Astrocyte (in vitro differentiated cells and primary cell): ENCODE measurements around the gene USF3. TPM values are rescaled to one million over a fixed set of nuclear protein-coding genes. Genes with fewer than 3 reads are reported as not detected.

ENCODE experiments used
- DNase-seq: peaks from one replicate; pipeline ENCODE4 v3.0.0-alpha.2; 2010; ENCODE audit warnings: low read depth
- FAIRE-seq: peaks from 2 replicates; lab custom pipeline; 2011; peaks lifted over from hg19 to GRCh38; lab: Jason Lieb, UNC
- H2AFZ ChIP-seq: 2 replicates; pipeline ENCODE4 v1.6.0; 2012; ENCODE audit warnings: low read depth, low read length, inconsistent platforms
- H3K27ac ChIP-seq: 2 replicates; pipeline ENCODE4 v1.5.1; 2011; ENCODE audit warnings: low read depth, low read length, inconsistent platforms
- H3K27me3 ChIP-seq: 2 replicates; pipeline ENCODE4 v1.6.0; 2011; ENCODE audit warnings: low read length, inconsistent platforms; ENCODE audit not compliant: insufficient read depth
- H3K36me3 ChIP-seq: 2 replicates; pipeline ENCODE4 v1.5.1; 2011; ENCODE audit warnings: low read length, inconsistent platforms; ENCODE audit not compliant: insufficient read depth
- H3K4me1 ChIP-seq: 2 replicates; pipeline ENCODE4 v1.5.1; 2011; ENCODE audit warnings: low read length, inconsistent platforms; ENCODE audit not compliant: insufficient read depth
- H3K4me2 ChIP-seq: 2 replicates; pipeline ENCODE4 v1.6.0; 2012; ENCODE audit warnings: low read length, inconsistent platforms
- H3K4me3 ChIP-seq: 2 replicates; pipeline ENCODE4 v1.5.1; 2011; ENCODE audit warnings: low read depth, mild to moderate bottlenecking, low read length, inconsistent platforms; ENCODE audit not compliant: insufficient read depth
- H3K79me2 ChIP-seq: 2 replicates; pipeline ENCODE4 v1.6.0; 2012; ENCODE audit warnings: mild to moderate bottlenecking, low read length, inconsistent platforms; ENCODE audit not compliant: insufficient read depth
- H3K9ac ChIP-seq: 2 replicates; pipeline ENCODE4 v1.6.0; 2012; ENCODE audit warnings: mild to moderate bottlenecking, low read length, inconsistent platforms
- H3K9me3 ChIP-seq: 2 replicates; pipeline ENCODE4 v1.5.1; 2012; ENCODE audit warnings: low read depth, mild to moderate bottlenecking, low read length, inconsistent platforms; ENCODE audit not compliant: insufficient read depth
- H4K20me1 ChIP-seq: 2 replicates; pipeline ENCODE4 v1.6.0; 2012; ENCODE audit warnings: low read length, inconsistent platforms; ENCODE audit not compliant: insufficient read depth
- H3K27ac Mint-ChIP-seq: one replicate; pipeline ENCODE4 v1.8.0; 2021; ENCODE audit warnings: mild to moderate bottlenecking, mixed read lengths; ENCODE audit not compliant: unreplicated experiment
- H3K27me3 Mint-ChIP-seq: one replicate; pipeline ENCODE4 v1.8.0; 2021; ENCODE audit warnings: low read depth, mixed read lengths; ENCODE audit not compliant: unreplicated experiment
- H3K36me3 Mint-ChIP-seq: one replicate; pipeline ENCODE4 v1.8.0; 2021; ENCODE audit warnings: low read depth, mixed read lengths; ENCODE audit not compliant: unreplicated experiment
- H3K4me1 Mint-ChIP-seq: one replicate; pipeline ENCODE4 v1.8.0; 2021; ENCODE audit warnings: low read depth, mixed read lengths; ENCODE audit not compliant: unreplicated experiment
- H3K4me3 Mint-ChIP-seq: one replicate; pipeline ENCODE4 v1.8.0; 2021; ENCODE audit warnings: mild to moderate bottlenecking, moderate library complexity, mixed read lengths; ENCODE audit not compliant: unreplicated experiment
- H3K9me3 Mint-ChIP-seq: one replicate; pipeline ENCODE4 v1.8.0; 2021; ENCODE audit warnings: mild to moderate bottlenecking, mixed read lengths; ENCODE audit not compliant: unreplicated experiment
- EZH2 ChIP-seq: IDR thresholded peaks from 2 replicates; pipeline ENCODE4 v1.6.1; 2012; ENCODE audit warnings: mild to moderate bottlenecking, low read length, inconsistent platforms; ENCODE audit not compliant: insufficient read depth
- total RNA-seq: library from RNA; stranded (reverse); gene quantifications from 2 replicates; pipeline ENCODE4 v1.2.1, GENCODE V29; 2021
- TF ChIP-seq, protein P1 (sequence below): IDR thresholded peaks from 2 replicates; pipeline ENCODE4 v1.5.1; 2011; ENCODE audit warnings: low read depth, mild to moderate bottlenecking, inconsistent platforms, low read length, moderate library complexity; ENCODE audit not compliant: insufficient read depth

Gene USF3
- total RNA-seq, 1 donor from 2014 or later: 11.8 TPM

DNA sequence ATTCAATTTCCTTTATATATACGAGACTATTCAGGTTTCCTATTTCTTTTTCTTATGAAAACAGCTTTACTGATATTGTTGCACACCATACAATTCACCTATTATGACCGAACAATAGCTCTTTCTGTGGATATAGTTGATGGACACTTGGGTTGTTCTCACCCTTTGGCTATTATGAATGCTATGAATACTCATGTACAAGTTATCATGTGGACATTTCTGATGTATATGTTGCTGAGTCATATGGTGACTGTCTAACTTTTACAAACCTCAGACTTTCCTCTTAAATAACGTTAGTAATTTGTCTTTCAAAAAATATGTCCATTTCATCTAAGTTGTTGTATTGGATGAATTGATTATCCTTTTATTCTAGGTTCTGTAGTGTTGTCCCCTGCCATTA lies 15.7 kb upstream of the USF3 start:
- Mint-ChIP-seq H3K36me3 (peaks cover 2% of the 10 kb centered on the region), H3K9me3 (no peaks in the 10 kb centered on the region), H3K4me3 (no peak overlapping the region), H3K4me1 (peaks cover 9% of the 10 kb centered on the region), H3K27ac (peak overlapping the region; percentile 13), H3K27me3 (no peaks in the 10 kb centered on the region)
- no peak overlapping the region for H3K9ac ChIP-seq
- no peaks in the 10 kb centered on the region for H4K20me1 ChIP-seq
- no peaks in the 10 kb centered on the region for H3K9me3 ChIP-seq
- no peak for TF ChIP-seq EZH2
- TF ChIP-seq, protein P1, sequence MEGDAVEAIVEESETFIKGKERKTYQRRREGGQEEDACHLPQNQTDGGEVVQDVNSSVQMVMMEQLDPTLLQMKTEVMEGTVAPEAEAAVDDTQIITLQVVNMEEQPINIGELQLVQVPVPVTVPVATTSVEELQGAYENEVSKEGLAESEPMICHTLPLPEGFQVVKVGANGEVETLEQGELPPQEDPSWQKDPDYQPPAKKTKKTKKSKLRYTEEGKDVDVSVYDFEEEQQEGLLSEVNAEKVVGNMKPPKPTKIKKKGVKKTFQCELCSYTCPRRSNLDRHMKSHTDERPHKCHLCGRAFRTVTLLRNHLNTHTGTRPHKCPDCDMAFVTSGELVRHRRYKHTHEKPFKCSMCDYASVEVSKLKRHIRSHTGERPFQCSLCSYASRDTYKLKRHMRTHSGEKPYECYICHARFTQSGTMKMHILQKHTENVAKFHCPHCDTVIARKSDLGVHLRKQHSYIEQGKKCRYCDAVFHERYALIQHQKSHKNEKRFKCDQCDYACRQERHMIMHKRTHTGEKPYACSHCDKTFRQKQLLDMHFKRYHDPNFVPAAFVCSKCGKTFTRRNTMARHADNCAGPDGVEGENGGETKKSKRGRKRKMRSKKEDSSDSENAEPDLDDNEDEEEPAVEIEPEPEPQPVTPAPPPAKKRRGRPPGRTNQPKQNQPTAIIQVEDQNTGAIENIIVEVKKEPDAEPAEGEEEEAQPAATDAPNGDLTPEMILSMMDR: no peak
- H3K79me2 ChIP-seq: no peaks in the 10 kb centered on the region
- H3K4me2 ChIP-seq: no peak overlapping the region
- no peaks in the 10 kb centered on the region for H3K27me3 ChIP-seq
- H3K27ac ChIP-seq: no peak overlapping the region
- DNase-seq: peak; percentile 10
- H2AFZ ChIP-seq: no peak overlapping the region
- no peak for FAIRE-seq
- no peaks in the 10 kb centered on the region for H3K36me3 ChIP-seq
- no peaks in the 10 kb centered on the region for H3K4me1 ChIP-seq
- no peak overlapping the region for H3K4me3 ChIP-seq

GRCh38 chr3:113707835-113708234 lies 11.4 kb upstream of the USF3 start:
- no peak for DNase-seq
- Histone ChIP-seq H2AFZ (no peak overlapping the region), H3K79me2 (no peaks in the 10 kb centered on the region), H3K9me3 (no peaks in the 10 kb centered on the region), H3K27me3 (no peaks in the 10 kb centered on the region), H3K4me1 (no peaks in the 10 kb centered on the region), H4K20me1 (no peaks in the 10 kb centered on the region), H3K9ac (no peak overlapping the region), H3K36me3 (no peaks in the 10 kb centered on the region), H3K4me3 (no peak overlapping the region), H3K27ac (no peak overlapping the region), H3K4me2 (no peak overlapping the region)
- FAIRE-seq: no peak
- Mint-ChIP-seq H3K36me3 (no peaks in the 10 kb centered on the region), H3K4me1 (peaks cover 9% of the 10 kb centered on the region), H3K27me3 (no peaks in the 10 kb centered on the region), H3K27ac (no peak overlapping the region), H3K9me3 (no peaks in the 10 kb centered on the region), H3K4me3 (no peak overlapping the region)
- TF ChIP-seq EZH2: no peak
- TF ChIP-seq, protein P1: no peak

DNA sequence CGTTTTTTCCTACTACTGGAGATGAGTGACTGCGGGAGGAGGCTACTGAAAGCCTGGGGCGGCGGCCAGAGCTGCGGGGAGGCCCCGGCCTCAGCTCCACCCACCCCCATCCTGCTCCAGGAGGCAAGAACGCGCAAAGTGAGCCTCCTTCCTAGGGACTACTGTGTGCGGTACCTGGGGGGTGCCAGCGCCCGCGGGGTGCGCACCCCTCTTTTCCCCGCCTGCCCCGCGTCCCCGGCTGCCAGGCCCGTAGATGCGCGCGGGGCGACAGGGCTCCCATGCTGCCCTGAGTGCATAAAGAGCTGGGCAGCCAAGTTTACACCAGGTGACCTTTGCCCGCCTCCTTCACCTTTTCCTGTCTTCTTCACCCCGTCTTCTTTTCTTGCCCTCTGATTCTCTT lies 2.5 kb upstream of the USF3 start:
- Mint-ChIP-seq H3K4me3 (no peak overlapping the region), H3K9me3 (no peaks in the 10 kb centered on the region), H3K36me3 (no peaks in the 10 kb centered on the region), H3K27me3 (no peaks in the 10 kb centered on the region), H3K27ac (no peak overlapping the region), H3K4me1 (peaks cover 2% of the 10 kb centered on the region)
- DNase-seq (peak; percentile 12), FAIRE-seq (no peak)
- Histone ChIP-seq H3K36me3 (no peaks in the 10 kb centered on the region), H4K20me1 (peaks cover 4% of the 10 kb centered on the region), H3K27me3 (no peaks in the 10 kb centered on the region), H3K4me2 (peak overlapping the region; percentile 85), H3K4me1 (peaks cover 11% of the 10 kb centered on the region), H2AFZ (peak overlapping the region; percentile 76), H3K79me2 (peaks cover 19% of the 10 kb centered on the region), H3K4me3 (no peak overlapping the region), H3K9ac (peak overlapping the region; percentile 47), H3K9me3 (no peaks in the 10 kb centered on the region), H3K27ac (no peak overlapping the region)
- TF ChIP-seq, protein P1: no peak
